Measurements from ENCODE around the gene OR1L8.

DNA sequence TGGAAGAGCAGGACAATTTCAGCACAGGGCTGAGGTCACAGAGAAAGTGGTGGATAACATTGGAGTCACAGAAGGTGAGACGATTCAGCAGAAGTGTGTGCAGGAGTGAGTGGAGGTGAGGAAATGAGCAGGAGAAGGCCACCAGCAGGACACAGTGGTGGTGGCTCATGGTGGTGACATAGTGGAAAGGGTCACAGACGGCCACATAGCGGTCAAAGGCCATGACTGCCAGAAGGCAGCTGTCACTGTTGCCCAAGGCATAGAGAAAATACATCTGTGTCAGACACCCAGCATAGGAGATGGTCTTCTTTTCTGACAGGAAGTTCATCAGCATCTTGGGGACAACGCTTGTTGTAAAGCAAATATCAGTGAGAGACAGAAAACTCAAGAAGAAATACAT, 15.3 kb downstream of the OR1L8 start:
- TF ChIP-seq POLR2AphosphoS5 (IDR thresholded peaks at IDR 0.05) = no peak
- TF ChIP-seq, protein P1, sequence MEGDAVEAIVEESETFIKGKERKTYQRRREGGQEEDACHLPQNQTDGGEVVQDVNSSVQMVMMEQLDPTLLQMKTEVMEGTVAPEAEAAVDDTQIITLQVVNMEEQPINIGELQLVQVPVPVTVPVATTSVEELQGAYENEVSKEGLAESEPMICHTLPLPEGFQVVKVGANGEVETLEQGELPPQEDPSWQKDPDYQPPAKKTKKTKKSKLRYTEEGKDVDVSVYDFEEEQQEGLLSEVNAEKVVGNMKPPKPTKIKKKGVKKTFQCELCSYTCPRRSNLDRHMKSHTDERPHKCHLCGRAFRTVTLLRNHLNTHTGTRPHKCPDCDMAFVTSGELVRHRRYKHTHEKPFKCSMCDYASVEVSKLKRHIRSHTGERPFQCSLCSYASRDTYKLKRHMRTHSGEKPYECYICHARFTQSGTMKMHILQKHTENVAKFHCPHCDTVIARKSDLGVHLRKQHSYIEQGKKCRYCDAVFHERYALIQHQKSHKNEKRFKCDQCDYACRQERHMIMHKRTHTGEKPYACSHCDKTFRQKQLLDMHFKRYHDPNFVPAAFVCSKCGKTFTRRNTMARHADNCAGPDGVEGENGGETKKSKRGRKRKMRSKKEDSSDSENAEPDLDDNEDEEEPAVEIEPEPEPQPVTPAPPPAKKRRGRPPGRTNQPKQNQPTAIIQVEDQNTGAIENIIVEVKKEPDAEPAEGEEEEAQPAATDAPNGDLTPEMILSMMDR (IDR thresholded peaks at IDR 0.05) = no peak

Measured in esophagus muscularis mucosa (tissue), 3 donors.